Lower leg skin (tissue), 4 donors: Measurements from ENCODE around the gene SMPDL3A. TPM values are rescaled to one million over a fixed set of nuclear protein-coding genes. Genes with fewer than 3 reads are reported as not detected.

Experiments used
- DNase-seq, 2 donors: peaks; one replicate each; pipeline ENCODE4 v3.0.0-alpha.2; 2019; ENCODE audit warnings: low spot score in 2 of 2
- H3K4me3 ChIP-seq: fragments of 200-600 bp; sonication (generic); 2 replicates; pipeline ENCODE4 v1.5.1; 2017; ENCODE audit warnings: mild to moderate bottlenecking, low read depth; ENCODE audit not compliant: poor library complexity, severe bottlenecking
- POLR2A ChIP-seq, 2 donors: fragments of 450-650 bp; IDR thresholded peaks; one replicate each; pipeline ENCODE4 v1.6.1; 2016 to 2017; ENCODE audit warnings: antibody characterized with exemption in 2 of 2, mild to moderate bottlenecking in 1 of 2, moderate library complexity in 1 of 2
- WGBS, 2 donors: methylation state at CpG; one replicate each; pipeline ENCODE4 v1.1.5; 2018; 5-methylcytosine and 5-hydroxymethylcytosine counted together
- intact Hi-C: fragments of 100-400 bp; cut with DNase I; formaldehyde crosslinking; loops from one replicate; pipeline ENCODE4 v1.15.0; 2023; ENCODE audit warnings: low total_unique reads
- total RNA-seq, 4 donors: library from RNA; depleted of rRNA; stranded (reverse); fragments of >200 nt; gene quantifications; one replicate each; pipeline ENCODE4 v1.1.0, GENCODE V29; 2016
- TF ChIP-seq, protein P1 (sequence below), 3 donors: fragments of 450-650 bp; IDR thresholded peaks; one replicate each; pipeline ENCODE4 v1.5.1; 2016; ENCODE audit warnings: antibody characterized with exemption in 3 of 3, mild to moderate bottlenecking in 3 of 3, moderate library complexity in 2 of 3

The SMPDL3A gene
- total RNA-seq, 4 donors from 2014 or later, result 109 to 120 (median 113) TPM

GRCh38 chr6:122801397-122801796 lies 12.3 kb downstream of the SMPDL3A start:
- H3K4me3 ChIP-seq, result no peak overlapping the region
- no peak for DNase-seq
- 72% methylated on average over 1 of the region's 1 CpG for WGBS, 2 donors
- intact Hi-C loops, result no loop called here
- TF ChIP-seq POLR2A (IDR thresholded peaks at IDR 0.05), result no peak
- TF ChIP-seq, protein P1, sequence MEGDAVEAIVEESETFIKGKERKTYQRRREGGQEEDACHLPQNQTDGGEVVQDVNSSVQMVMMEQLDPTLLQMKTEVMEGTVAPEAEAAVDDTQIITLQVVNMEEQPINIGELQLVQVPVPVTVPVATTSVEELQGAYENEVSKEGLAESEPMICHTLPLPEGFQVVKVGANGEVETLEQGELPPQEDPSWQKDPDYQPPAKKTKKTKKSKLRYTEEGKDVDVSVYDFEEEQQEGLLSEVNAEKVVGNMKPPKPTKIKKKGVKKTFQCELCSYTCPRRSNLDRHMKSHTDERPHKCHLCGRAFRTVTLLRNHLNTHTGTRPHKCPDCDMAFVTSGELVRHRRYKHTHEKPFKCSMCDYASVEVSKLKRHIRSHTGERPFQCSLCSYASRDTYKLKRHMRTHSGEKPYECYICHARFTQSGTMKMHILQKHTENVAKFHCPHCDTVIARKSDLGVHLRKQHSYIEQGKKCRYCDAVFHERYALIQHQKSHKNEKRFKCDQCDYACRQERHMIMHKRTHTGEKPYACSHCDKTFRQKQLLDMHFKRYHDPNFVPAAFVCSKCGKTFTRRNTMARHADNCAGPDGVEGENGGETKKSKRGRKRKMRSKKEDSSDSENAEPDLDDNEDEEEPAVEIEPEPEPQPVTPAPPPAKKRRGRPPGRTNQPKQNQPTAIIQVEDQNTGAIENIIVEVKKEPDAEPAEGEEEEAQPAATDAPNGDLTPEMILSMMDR (IDR thresholded peaks at IDR 0.05), result no peak

DNA sequence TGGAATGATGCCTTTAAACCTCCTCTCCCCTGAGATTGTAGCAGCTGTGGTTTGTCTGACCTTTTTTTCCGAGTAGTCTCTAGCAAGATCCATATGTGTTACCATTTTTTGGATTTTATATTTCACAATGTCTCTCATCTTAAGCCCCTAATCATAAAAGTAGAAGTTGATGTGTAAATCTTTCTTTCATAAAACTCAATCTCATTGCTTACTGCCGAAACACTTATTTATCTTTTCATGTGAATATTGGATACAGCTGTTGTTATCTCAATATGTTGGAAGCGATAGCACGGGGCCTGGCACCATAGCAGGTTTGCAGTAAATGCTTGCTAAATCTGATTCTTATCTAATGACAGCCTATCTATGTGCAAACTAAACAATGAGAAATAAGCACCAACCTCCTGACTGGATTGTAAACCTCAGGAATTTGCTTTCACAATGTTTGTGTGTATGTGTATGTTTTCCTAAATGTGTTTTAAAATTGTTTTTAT lies 14.2 kb downstream of the SMPDL3A start:
- no peak for DNase-seq
- no peak overlapping the region for H3K4me3 ChIP-seq
- 12 to 13% methylated on average over 4 of the region's 4 CpGs for WGBS, 2 donors
- intact Hi-C loops, result no loop called here
- no peak for TF ChIP-seq POLR2A (IDR thresholded peaks at IDR 0.05)
- TF ChIP-seq, protein P1 (IDR thresholded peaks at IDR 0.05), result no peak

DNA sequence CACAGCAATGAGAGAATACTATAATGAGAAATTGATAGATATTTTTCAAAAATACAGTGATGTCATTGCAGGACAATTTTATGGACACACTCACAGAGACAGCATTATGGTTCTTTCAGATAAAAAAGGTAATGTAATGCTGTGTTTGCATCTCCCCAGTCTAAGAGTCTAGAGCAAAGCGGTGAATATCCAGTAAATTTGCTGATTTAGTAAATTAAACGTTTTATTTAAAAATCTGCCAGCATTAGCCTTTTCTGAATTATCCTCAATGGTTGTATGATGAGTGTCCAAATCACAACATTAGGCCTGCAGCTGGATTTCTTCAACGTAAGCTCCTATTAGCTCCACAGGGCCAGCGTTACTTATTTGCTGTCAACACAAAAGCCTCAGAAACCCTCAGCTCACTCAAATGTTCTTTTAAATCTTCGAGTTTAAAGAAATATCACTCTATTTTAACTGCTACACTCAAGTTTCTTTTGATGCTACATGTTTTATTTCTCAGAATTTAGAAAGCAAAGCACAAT lies 16.0 kb downstream of the SMPDL3A start:
- intact Hi-C loops, result no loop called here
- no peak for DNase-seq
- no peak overlapping the region for H3K4me3 ChIP-seq
- no peak for TF ChIP-seq POLR2A (IDR thresholded peaks at IDR 0.05)
- TF ChIP-seq, protein P1 (IDR thresholded peaks at IDR 0.05), result no peak
- WGBS, 2 donors, result 69 to 81% methylated on average over 5 of the region's 5 CpGs

GRCh38 chr6:122806291-122806690 lies 17.2 kb downstream of the SMPDL3A start:
- no peak for DNase-seq
- WGBS, 2 donors, result 90 to 92% methylated on average over 2 of the region's 2 CpGs
- no peak overlapping the region for H3K4me3 ChIP-seq
- intact Hi-C loops, result no loop called here
- TF ChIP-seq, protein P1 (IDR thresholded peaks at IDR 0.05), result no peak
- no peak for TF ChIP-seq POLR2A (IDR thresholded peaks at IDR 0.05)

DNA sequence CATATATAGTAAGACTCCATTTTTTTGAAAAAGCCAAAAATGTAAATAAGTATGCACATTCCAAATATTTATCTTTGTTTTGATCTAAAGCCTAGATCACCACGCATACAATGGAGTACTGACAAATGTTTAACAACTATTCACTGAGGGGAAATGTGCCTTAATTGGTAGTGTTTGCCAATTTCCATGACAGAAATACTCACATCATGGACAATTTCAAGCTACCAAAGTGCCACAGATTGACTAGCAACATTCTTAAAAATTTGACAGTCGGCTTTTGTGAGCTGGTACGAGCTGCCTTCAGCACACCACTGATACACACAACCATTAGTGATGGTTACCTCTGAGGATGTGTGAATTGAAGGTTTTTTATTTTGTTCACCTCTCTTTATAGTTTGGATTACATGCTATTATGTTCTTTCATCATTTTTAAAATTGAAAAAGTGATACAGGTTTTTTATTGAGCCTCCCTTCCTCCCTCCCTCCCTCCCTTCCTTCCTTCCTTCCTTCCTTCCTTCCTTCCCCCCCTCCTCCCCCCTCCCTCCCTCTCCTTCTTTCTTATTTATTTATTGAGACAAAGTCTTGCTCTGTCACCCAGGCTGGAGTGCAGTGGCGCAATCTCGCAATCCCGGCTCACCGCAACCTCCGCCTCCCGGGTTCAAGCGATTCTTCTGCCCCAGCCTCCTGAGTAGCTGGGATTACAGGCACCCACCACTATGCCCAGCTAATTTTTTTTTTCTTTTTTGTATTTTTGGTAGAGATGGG lies 19.2 kb downstream of the SMPDL3A start:
- H3K4me3 ChIP-seq, result no peak overlapping the region
- no peak for DNase-seq
- TF ChIP-seq POLR2A (IDR thresholded peaks at IDR 0.05), result no peak
- TF ChIP-seq, protein P1 (IDR thresholded peaks at IDR 0.05), result no peak
- intact Hi-C loops, result no loop called here
- WGBS, 2 donors, result 83 to 94% methylated on average over 10 of the region's 10 CpGs
